NCI-H748 (cell line): Measurements from ENCODE around the gene PPTC7.
"Not testable (repeated sequence)": the region's sequence is repeated elsewhere in the genome, so short reads cannot be mapped to it uniquely, and the experiment has no call there.

Experiments used
- DNase-seq: peaks from one replicate; lab custom pipeline; 2025; ENCODE audit not compliant: unreplicated experiment; lab: John Stamatoyannopoulos, UW

PPTC7 gene

GRCh38 chr12:110583137-110584059 lies at the start of gene PPTC7:
PPTC7 (minus strand) TSS chr12:110583318; CDS start chr12:110583031, 287 bp downstream.
- DNase-seq: peak; percentile 95

DNA sequence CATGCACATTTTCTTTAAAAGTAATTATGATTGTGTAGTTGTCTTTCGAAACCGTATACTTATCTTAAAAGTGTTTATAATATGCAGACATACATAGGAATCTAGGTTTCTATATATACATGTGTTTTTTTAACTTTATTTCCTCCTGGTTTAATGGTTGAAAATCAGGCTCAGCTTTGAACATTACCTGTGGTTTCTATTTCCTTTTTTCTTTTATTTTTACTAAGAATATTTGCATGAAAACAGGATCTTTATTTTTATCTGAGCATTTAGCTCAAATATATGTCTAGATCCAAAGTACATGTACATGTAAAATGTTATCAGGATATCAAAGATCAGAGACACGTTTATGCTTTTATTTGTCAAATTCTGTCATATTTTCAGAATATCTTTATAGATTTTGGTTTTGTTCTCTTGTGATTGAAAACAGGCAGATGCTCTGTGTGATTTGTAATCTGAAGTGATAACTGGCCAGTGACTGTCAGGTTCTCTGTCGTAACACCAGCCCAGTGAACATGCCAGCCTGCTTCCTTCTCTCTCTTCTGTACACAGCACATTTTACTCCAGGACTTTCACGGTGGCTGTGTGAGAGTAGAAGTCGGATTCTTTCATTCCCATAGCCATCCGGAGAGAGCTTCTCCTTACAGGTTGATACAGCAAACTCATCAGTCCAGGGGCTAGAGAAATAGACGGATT lies 44.5 kb upstream of the PPTC7 start:
- DNase-seq: no peak

DNA sequence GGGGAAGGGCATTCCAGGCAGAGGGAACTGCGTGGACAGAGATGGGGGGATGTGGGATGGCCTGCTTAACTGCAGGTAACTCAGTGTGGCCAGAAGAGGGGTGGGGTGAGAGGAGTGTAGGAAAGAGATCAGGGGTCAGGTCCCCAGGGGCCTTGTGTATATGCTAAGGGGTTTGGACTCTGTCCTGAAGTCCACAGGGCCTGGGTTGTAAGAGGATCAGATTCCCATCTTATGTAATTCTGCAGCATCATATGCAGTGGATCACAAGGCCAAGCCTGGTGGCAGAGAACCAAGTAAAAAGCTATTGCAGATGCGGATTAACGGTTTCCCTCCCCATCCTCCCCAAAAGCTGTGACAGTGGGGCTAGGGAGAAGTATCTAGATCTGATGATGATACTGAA lies 39.5 kb upstream of the PPTC7 start:
- DNase-seq: no peak

GRCh38 chr12:110619534-110619953 lies 36.4 kb upstream of the PPTC7 start:
- DNase-seq: no peak

GRCh38 chr12:110616471-110617115 lies 33.5 kb upstream of the PPTC7 start:
- DNase-seq: no peak

DNA sequence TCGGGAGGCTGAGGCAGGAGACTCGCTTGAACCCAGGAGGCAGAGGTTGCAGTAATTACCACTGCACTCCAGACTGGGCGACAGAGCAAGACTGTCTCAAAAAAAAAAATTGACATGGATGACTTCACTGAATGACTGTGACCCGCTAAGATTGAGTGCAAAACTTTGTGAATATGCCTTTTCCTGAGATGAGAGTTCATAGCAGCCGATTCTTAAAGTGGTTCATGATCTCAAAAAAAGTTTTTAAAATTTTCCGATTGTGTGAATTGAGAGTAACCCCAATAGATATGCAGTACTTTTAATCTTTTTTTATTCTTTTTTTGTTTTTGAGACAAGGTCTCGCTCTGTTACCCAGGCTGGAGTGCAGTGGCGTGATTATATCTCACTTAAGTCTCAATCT lies 32.1 kb upstream of the PPTC7 start:
- DNase-seq: no peak

- peak; percentile 97 for DNase-seq
Measured at GRCh38 chr12:110613771-110614684, 30.9 kb upstream of the PPTC7 start, which contains the start of gene TCTN1. TCTN1 (plus strand) TSS chr12:110614129; CDS start chr12:110614183, 54 bp downstream.

DNA sequence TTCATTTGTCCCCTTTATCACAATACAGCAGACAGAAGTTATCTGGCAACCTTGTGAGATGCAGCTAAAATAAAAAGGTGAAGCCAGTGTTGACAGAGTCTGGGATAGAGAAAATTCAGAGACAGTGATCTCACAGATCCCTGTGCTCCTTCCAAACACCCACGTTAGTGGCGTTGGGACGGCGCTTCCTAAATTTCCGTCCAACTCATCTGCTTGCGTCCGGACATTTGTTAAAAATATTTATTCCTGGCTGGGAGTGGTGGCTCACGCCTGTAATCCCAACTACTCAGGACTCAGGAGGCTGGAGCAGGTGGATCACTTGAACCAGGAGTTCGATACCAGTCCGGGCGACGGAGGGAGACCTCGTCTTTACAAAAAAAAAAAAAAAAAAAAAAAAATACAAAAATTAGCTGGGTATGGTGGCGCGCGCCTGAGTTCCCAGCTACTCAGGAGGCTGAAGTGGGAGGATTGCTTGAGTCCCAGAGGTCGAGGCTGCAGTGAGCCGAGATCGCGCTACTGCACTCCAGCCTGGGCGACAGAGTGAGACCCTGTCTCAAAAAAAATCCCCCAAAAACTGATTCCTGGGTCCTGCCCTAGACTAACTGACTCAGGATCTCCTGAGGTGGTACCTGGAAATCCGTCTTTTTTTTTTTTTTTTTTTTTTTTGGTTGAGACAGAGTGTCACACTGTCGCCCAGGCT lies 30.1 kb upstream of the PPTC7 start:
- no peak for DNase-seq

DNA sequence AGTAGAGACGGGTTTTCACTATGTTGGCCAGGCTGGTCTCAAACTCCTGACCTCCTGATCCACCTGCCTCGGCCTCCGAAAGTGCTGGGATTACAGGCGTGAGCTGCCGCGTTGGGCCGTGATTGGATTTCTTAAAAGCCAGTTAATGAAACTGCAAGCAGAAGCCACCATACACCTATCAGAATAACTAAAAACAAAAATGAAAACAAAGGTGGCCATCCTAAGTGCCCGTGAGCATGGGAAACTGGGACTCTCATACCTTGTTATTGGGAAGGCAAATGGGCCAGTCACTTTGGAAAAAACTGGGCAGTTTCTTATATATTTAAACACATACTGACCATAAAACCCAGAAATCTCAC lies 23.1 kb upstream of the PPTC7 start:
- no peak for DNase-seq

DNA sequence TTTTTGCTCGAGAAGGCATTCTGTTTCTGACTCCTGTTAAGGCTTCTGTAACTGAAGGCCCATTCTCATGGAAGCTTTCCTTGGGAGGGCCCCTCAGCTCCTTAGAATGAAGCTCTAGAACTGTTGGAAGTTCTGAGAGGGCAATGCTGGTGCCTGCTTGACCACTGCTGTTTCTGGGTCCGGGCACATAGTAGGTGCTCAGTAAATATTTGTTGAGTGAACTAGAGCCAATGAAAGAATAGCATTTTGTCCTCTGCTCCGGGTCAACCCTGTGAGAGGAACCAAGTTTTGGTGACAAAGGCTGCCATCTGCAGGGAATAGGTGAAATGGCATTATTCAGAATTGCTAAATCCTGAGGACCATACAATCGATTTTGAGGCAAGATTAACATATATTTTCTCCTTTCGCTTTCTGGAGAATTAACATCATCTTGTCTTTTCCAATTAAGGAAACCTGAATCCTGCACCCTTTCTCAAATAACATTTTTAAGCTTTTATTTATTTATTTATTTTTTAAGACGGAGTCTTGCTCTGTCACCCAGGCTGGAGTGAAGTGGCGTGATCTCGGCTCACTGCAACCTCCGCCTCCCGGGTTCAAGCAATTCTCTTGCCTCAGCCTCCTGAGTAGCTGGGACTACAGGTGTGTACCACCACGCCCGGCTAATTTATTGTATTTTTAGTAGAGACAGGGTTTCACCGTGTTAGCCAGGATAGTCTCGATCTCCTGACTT lies 19.1 kb upstream of the PPTC7 start:
- DNase-seq: peak; percentile 69

GRCh38 chr12:110600254-110600653 lies 17.1 kb upstream of the PPTC7 start:
- peak; percentile 33 for DNase-seq

- DNase-seq: no peak
Measured at GRCh38 chr12:110599334-110599733, 16.2 kb upstream of the PPTC7 start.

- DNase-seq: no peak
Measured at GRCh38 chr12:110597885-110598284, 14.8 kb upstream of the PPTC7 start.

DNA sequence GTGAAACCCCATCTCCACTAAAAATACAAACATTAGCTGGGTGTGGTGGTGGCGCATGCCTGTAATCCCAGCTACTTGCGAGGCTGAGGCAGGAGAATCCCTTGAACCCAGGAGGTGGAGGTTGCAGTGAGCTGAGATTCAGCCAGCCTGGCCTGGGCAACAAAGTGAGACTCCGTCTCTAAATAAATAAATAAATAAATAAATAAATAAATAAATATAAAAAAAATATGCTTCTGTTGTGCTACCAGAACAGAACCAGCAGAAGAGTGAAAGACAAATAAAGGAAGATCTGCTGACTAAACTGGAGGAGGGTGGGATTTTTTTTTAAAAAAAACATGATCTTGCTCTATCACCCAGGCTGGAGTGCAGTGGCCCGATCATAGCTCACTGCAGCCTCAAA lies 9.8 kb upstream of the PPTC7 start:
- not testable (repeated sequence) for DNase-seq

GRCh38 chr12:110592078-110592477 lies 9.0 kb upstream of the PPTC7 start:
- no peak for DNase-seq

DNA sequence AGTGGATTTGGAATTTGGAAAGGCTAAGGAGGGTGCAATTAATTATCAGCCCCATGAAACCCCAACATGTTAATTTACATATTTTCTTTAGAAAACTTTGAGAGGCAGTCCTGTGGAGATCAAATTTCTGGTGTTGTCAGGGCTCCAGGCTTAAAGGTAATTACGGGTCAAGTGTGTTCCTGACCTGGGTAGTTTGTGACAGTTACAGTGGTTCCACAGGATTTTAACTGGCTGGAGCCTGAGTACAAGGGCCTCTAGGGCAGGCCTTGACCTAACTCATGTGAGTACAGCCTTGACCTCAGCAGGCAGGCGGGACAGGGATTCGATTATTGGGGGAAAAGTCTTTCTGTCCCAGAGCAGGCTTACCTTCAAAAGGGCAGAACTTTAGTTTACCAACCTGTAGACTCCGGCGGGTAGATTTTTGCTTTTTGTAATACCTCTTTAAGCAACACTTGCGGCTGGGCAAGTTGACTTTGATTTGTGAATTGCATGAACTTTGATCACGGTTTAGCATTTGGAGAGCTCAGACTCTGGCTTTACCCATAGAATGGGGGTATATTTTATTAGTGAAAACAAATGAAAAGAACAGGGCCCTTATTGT lies 8.4 kb upstream of the PPTC7 start:
- peak; percentile 16 for DNase-seq

GRCh38 chr12:110590806-110591326 lies 7.7 kb upstream of the PPTC7 start:
- no peak for DNase-seq

DNA sequence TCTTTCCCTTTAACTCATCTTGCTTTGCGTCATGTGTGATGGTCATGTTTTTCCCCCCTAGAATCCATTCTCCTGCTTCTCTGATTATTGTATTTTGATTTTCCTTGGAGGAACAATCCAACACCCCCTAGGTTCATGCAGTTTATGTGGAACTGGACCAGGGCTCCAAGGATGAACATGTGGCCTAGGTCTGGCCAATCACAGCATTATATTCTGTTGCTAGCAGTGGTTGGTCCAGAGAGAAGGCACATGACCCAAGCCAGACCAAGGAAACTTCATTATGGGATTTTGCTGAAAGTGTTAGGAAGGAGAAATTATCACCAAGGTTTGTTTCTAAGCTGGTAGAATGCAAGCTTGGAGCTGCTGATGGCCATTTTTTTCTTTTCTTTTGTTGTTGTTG lies 6.9 kb upstream of the PPTC7 start:
- no peak for DNase-seq

DNA sequence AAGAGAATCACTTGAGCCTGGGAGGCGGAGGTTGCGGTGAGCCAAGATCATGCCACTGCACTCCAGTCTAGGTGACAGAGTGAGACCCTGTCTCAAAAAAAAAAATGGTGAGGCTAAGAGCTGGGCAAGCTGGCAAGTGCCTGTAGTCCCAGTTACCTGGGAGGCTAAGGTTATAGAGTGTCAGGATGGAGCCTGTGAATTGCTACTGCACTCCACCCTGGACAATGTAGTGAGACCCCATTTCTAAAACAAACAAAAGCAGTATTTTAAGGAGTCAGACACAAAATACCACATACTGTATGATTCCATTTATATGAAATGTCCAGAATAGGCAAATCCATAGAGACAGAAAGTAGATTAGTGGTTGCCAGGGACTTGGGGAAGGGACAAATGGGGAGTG lies 4.0 kb upstream of the PPTC7 start:
- not testable (repeated sequence) for DNase-seq
